Activated CD4-positive, alpha-beta T cell treated with anti-CD3 and anti-CD28 coated beads, Interleukin-2, amount 50 U/mL, for 1 hour (primary cell): ENCODE data around the gene UTS2R.
"Not testable (repeated sequence)": the region's sequence is repeated elsewhere in the genome, so short reads cannot be mapped to it uniquely, and the experiment has no call there.

ENCODE experiments used
- DNase-seq: peaks from one replicate; pipeline ENCODE4 v3.0.0-alpha.2; 2020

The UTS2R gene

DNA sequence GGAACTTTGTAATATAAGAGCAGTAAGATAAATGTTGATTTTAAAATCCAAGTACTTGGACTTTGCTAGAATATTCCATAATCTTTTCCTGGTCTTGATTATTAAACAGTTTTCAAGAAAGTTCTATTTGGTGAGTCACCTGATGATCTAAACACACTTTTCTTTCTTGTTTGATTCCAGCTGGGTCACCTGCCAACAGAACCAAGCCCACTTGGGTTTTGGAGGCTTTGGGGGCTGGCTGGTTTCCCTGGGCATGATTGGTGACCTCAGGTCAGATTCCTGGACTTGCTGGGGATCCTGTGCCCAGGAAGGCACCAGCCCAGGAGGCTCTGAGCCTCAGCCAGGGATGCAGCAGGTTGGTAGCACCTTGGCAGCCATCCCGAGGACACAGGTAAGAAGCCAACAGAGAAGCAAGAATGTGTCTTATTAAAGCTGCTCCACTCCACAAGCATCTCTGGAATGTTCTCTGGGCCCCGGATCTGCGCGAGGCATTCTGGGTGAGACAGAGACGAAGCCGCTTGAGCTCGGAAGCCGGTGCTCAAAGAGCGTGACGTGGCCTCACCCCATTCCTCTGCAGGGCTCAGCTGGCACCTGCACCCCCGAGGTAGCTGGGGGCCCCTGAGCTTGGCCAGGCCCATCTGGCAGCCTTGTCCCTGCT lies 15.7 kb upstream of the UTS2R start:
- DNase-seq = no peak

DNA sequence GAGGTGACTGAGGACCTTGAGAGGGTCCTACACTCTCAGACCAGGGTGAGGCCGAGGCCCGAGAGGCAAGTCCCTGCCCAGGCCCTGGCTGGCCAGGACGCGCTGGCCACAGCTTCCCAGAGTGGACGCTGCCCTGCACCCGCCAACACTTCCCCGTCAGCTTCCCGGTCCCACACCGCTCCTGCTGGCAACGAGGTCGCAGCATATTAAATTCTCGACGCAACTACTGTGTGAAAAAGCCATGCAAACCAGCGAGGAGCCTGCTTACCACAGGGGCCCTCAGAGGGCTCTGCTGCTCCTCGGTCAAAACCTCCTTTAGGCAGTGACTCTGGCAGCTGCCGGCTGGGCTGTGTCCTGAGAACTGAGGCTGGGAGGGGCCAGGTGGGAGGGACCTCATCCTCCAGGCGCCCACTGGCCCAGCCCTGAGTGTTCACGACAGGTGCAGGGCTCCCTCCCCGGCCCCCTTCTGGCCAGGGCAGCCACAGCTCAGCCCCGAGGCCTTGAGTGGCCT lies 14.7 kb upstream of the UTS2R start:
- DNase-seq = no peak

DNA sequence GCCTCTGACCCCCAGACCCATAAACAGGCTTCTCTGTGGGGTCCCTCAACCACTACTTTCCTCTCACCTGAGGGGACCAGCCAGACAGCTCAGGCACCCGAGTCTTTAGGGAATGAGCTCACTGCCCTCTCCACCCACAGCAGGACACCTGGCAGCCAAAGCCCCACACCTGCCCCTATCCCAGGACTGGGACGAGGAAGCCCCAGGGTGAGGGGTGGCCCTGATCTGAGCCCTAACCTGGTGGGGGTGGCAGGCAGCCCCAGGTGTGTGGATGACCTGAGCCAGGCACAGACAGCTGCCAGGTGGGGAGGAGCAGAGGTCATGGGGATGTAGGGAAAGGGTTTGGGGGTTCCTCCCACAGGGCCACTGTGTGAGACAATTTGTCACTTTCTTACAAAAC lies 14.2 kb upstream of the UTS2R start:
- DNase-seq = no peak

DNA sequence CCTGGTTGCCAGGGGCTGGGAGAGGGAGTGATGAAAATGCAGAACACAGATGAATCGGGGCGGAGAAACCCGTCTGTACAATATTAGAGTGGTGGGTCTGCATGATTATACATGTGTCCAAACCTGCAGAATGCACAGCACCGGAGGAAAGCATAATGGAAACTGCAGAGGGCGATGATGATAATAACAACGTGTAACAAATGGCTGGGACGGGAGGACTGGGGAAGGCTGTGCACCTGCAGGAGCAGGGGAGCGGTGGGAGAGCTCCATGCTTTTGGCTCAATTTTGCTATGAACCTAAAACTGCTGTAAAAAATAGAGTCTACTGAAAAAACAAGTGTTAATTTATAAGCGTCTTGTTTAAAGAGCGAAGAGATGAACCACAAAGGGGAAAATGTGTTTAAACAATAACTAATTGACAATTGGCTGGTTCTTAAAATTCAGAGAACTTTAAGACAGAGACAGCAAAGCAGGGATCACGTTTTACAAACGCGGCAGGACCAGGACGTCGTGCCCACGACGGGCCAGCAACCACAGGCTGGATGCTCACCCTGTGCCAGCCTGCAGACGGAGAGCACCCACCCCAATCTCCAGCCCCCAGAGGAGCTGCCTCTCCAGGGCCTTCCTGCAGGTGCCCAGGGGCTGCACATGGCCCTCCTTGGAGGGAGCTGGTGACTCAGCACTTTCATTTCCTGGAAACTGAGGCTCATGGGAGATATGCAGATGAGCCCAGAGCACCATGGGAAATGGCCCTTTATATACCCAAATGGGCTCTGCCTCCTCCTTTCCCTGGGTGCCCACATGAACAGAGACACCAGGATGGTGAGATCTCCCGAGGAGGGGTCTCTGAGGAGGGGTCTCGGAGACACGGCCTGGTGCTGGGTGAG lies 12.9 kb upstream of the UTS2R start, which contains the start of gene TEX19:
TEX19 (plus strand) TSS at position 783 of the 886 bp plus-strand sequence. CDS start 2,904 bp downstream, outside the sequence.
- no peak for DNase-seq

GRCh38 chr17:82359451-82360074 lies 12.0 kb upstream of the UTS2R start:
- not testable (repeated sequence) for DNase-seq

- no peak for DNase-seq
Observed at GRCh38 chr17:82361885-82362633, 9.5 kb upstream of the UTS2R start.

GRCh38 chr17:82365606-82366295 lies 5.8 kb upstream of the UTS2R start:
- no peak for DNase-seq

DNA sequence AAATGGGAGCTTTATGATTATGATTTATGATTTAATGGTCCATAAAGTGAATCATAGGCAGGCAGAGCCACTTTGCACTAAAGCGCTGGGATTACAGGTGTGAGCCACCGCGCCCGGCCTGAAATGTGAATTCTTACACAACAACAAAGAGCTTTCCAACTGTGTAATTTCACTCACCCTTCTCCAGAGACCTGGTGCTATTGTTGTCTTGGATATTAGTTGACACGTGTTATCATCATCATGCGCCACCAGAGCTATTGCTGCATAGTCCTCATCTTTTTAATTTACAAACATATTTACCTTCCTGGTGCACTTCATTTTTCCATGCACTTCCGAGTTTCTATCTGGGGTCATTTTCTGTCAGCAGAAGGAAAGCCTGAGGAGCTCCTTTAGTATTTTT lies 4.8 kb upstream of the UTS2R start:
- DNase-seq = no peak

DNA sequence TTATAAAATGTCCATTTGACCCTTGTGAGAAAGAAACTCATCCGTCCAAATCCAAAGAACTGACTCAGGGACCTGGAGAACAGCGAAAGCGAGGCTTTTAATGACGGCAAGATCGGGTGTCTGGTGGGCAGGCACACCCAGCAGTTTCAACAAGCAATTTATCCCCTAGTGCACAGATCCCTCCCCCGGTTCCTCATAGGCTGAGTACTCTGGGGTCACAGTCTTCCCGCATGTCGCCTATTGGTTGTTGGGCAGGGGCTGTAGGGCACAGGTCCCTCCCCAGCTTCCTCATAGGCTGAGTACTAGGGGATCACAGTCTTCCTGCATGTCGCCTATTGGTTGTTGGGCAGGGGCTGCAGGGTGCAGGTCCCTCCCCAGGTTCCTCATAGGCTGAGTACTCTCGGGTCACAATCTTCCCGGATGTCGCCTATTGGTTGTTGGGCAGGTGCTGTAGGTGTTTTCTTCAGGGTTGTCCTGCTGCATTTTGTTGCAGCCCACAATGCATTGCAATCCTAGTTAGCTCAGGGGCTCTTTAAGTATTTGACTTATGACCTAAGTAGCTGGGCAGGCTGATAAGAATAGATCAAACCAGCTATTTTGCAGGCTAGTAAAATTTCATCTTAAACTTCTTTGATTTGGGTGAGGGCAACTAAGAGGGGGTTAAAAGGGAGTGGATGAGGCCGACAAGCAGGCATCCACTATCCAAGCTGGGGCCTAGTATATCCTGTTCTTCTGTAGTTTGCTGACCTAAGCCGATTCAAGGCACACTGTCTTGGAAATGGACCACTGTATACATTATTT lies 3.6 kb upstream of the UTS2R start:
- no peak for DNase-seq

- DNase-seq = no peak
Observed at GRCh38 chr17:82369211-82369610, 2.4 kb upstream of the UTS2R start.

DNA sequence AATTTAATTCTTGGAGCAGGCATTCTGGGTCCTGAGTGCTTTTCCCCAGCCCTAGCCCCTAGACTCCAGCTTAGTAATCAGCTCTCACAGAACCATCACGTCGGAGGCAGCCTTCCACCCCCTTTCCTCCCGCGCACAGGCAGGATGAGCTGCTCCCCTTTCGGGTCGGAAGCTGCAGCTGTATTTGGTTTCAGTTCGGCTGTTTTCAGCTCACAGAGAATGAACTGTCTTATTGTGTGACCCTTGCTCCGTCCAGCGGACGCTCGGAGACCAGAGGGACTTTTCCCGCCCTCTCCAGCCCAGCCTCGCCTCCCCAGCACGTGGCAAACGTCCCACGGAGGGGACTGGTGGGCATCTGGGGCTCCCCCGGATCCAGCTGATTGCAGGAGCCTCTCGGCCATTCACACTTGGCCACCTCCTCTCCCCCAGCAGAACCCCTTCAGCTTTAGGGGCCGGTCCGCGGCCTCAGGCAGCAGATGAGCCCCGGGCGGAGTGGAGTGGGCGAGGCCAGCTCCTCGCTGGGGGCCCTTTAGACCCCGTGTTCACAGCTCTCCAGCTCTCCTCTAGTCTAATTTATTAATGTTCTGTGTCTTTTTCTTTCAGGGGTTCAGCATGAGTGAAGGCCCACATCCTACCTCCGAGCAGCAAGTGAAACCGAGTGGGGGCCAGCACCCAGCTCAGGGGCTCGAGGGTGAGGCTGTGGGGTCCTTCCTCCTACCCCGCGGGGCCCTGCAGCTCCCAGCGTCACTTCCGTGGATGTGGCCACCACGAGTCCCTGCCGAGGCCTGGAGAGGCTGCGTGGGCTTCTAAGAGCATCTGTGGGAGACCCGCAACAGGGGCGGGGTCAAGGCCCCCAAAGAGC lies 863 bp upstream of the UTS2R start:
- no peak for DNase-seq

DNA sequence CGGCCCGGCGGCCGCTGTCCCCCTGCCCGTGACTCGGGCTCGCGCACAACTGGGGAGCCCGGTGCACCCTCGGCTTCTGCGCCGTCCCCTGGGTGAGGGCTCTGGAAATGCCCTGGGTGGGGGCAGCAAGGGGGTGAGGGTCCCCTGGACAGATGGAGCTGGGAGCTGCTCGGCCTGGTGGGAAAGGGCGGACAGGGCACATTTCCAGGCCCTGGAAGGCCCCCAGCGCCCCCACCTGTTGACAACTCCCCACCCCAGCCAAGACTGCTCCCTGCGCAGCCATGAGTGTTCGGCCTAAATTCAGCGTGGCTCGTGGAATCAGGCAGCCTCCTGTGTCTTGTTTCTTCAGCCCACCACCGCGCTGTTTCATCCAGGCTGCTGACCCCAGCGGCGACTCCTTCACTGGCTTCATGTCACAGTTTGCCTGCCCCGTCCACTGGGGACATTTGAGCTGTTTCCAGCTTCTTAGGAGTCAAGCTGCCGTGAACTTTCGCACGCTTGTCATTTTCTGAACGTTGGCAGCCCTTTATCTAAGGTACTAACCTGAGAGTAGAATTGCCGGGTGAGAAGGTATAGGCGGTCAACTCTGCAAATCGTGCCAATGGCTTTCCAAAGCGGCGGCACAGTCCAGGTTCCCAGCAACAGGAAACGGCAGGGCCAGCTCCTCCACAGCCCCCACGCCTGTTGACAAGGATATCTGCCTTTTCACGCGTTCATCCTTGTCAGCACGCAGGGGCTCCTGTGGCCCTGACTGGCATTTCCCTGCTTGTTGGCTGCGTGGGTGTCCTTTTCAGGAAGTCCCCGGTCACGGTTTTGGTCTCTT lies 895 bp downstream of the UTS2R start:
- no peak for DNase-seq

DNA sequence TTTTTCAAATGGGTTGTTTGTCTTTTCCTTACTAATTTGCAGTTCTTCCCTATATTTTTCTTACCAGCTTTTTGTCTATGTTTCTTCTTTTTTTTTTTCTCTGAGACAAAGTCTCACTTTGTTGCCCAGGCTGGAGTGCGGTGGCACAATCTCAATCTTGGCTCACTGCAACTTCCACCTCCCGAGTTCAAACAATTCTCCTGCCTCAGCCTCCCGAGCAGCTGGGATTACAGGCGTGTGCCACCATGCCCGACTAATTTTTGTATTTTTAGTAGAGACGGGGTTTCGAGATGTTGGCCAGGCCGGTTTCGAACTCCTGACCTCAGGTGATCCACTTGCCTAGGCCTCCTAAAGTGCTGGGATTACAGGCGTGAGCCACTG lies 1.5 kb downstream of the UTS2R start:
- not testable (repeated sequence) for DNase-seq

GRCh38 chr17:82373731-82374625 lies 2.4 kb downstream of the UTS2R start:
- DNase-seq = no peak

- no peak for DNase-seq
Observed at GRCh38 chr17:82374626-82375331, 3.2 kb downstream of the UTS2R start.

DNA sequence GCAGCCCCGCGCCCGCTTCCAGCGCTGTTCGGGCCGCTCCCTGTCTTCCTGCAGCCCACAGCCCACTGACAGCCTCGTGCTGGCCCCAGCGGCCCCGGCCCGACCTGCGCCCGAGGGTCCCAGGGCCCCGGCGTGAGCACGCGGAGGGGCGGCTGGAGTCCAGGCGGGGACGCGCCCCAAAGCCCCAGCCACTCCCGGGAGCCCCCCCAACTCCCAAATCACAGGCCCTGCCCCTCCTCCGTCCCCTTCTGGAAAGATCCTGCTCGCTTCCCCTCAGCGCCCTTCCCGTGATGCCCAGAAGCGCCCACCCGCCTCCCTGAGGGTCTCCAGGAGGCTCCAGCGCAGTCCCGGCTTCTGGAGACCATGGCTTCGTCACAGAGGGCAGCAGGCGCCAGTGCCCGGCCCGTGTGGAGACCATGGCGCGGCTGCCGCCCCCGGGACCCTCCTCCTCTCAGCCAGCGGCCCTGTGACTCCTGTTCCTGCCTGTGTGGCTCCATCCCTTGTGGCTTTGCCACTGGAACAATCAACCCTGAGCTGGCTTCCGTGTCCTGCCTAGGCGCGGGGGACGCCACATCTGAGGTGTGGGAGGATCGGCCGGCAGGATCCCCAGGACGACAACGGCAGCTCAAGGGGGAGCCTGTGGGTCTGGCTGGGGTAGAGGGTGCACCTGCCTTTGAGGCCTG lies 3.9 kb downstream of the UTS2R start:
- no peak for DNase-seq
